IPS-15b (cell line): ENCODE data around the gene ZDHHC3.

Experiments
- H3K27me3 ChIP-seq: one replicate; pipeline ENCODE4 v1.6.1; 2013; ENCODE audit warnings: low read length; ENCODE audit not compliant: control insufficient read depth, insufficient read depth
- H3K36me3 ChIP-seq: one replicate; pipeline ENCODE4 v1.6.1; 2013; ENCODE audit warnings: low read length; ENCODE audit not compliant: control insufficient read depth, insufficient read depth
- H3K4me1 ChIP-seq: one replicate; pipeline ENCODE4 v1.6.1; 2013; ENCODE audit warnings: mild to moderate bottlenecking, low read length; ENCODE audit not compliant: control insufficient read depth, insufficient read depth
- H3K4me3 ChIP-seq: one replicate; pipeline ENCODE4 v1.5.1; 2013; ENCODE audit warnings: low read depth, low read length
- H3K9ac ChIP-seq: one replicate; pipeline ENCODE4 v1.6.1; 2013; ENCODE audit warnings: low read depth, mild to moderate bottlenecking, low read length
- H3K9me3 ChIP-seq: one replicate; pipeline ENCODE4 v1.6.1; 2013; ENCODE audit warnings: mild to moderate bottlenecking, low read length; ENCODE audit not compliant: control insufficient read depth, insufficient read depth

ZDHHC3 gene

GRCh38 chr3:45008117-45008516 lies 32.1 kb upstream of the ZDHHC3 start:
- peaks cover 51% of the 10 kb centered on the region for H3K36me3 ChIP-seq

GRCh38 chr3:45007091-45007490 lies 31.1 kb upstream of the ZDHHC3 start:
- H3K4me1 ChIP-seq = no peaks in the 10 kb centered on the region
- peaks cover 48% of the 10 kb centered on the region for H3K36me3 ChIP-seq
- H3K9me3 ChIP-seq = no peaks in the 10 kb centered on the region
- H3K4me3 ChIP-seq = no peak overlapping the region
- H3K9ac ChIP-seq = no peak overlapping the region
- H3K27me3 ChIP-seq = no peaks in the 10 kb centered on the region

More at GRCh38 chr3:45008117-45008516, 32.1 kb upstream of the ZDHHC3 start:
- no peak overlapping the region for H3K9ac ChIP-seq
- H3K4me1 ChIP-seq = no peaks in the 10 kb centered on the region
- H3K9me3 ChIP-seq = no peaks in the 10 kb centered on the region
- H3K27me3 ChIP-seq = no peaks in the 10 kb centered on the region
- no peak overlapping the region for H3K4me3 ChIP-seq

- peaks cover 42% of the 10 kb centered on the region for H3K36me3 ChIP-seq
Measured at GRCh38 chr3:45003859-45004258, 27.9 kb upstream of the ZDHHC3 start.

GRCh38 chr3:45003406-45003805 lies 27.4 kb upstream of the ZDHHC3 start:
- H3K4me1 ChIP-seq = no peaks in the 10 kb centered on the region
- no peak overlapping the region for H3K4me3 ChIP-seq
- no peaks in the 10 kb centered on the region for H3K27me3 ChIP-seq
- H3K9ac ChIP-seq = no peak overlapping the region
- peaks cover 43% of the 10 kb centered on the region for H3K36me3 ChIP-seq
- no peaks in the 10 kb centered on the region for H3K9me3 ChIP-seq

More at GRCh38 chr3:45003859-45004258, 27.9 kb upstream of the ZDHHC3 start:
- H3K27me3 ChIP-seq = no peaks in the 10 kb centered on the region
- no peaks in the 10 kb centered on the region for H3K4me1 ChIP-seq
- no peak overlapping the region for H3K9ac ChIP-seq
- no peak overlapping the region for H3K4me3 ChIP-seq
- no peaks in the 10 kb centered on the region for H3K9me3 ChIP-seq

GRCh38 chr3:45002720-45003119 lies 26.7 kb upstream of the ZDHHC3 start:
- Histone ChIP-seq H3K4me1 (no peaks in the 10 kb centered on the region), H3K4me3 (no peak overlapping the region), H3K9ac (no peak overlapping the region), H3K36me3 (peaks cover 40% of the 10 kb centered on the region), H3K9me3 (no peaks in the 10 kb centered on the region), H3K27me3 (no peaks in the 10 kb centered on the region)

- Histone ChIP-seq H3K4me3 (no peak overlapping the region), H3K36me3 (peaks cover 36% of the 10 kb centered on the region)
Measured at GRCh38 chr3:45002139-45002660, 26.2 kb upstream of the ZDHHC3 start.

GRCh38 chr3:45001738-45002137 lies 25.8 kb upstream of the ZDHHC3 start:
- Histone ChIP-seq H3K4me1 (no peaks in the 10 kb centered on the region), H3K36me3 (peaks cover 31% of the 10 kb centered on the region), H3K27me3 (no peaks in the 10 kb centered on the region), H3K4me3 (no peak overlapping the region), H3K9me3 (no peaks in the 10 kb centered on the region), H3K9ac (no peak overlapping the region)

More at GRCh38 chr3:45002139-45002660, 26.2 kb upstream of the ZDHHC3 start:
- no peaks in the 10 kb centered on the region for H3K4me1 ChIP-seq
- H3K9me3 ChIP-seq = no peaks in the 10 kb centered on the region
- H3K27me3 ChIP-seq = no peaks in the 10 kb centered on the region
- no peak overlapping the region for H3K9ac ChIP-seq

- Histone ChIP-seq H3K36me3 (peaks cover 31% of the 10 kb centered on the region), H3K4me3 (no peak overlapping the region), H3K4me1 (no peaks in the 10 kb centered on the region), H3K9me3 (no peaks in the 10 kb centered on the region), H3K9ac (no peak overlapping the region), H3K27me3 (no peaks in the 10 kb centered on the region)
Measured at GRCh38 chr3:45000823-45001222, 24.8 kb upstream of the ZDHHC3 start.

- Histone ChIP-seq H3K36me3 (peaks cover 25% of the 10 kb centered on the region), H3K9me3 (no peaks in the 10 kb centered on the region), H3K4me1 (no peaks in the 10 kb centered on the region), H3K4me3 (no peak overlapping the region), H3K27me3 (no peaks in the 10 kb centered on the region), H3K9ac (no peak overlapping the region)
Measured at GRCh38 chr3:44999782-45000181, 23.8 kb upstream of the ZDHHC3 start.

- Histone ChIP-seq H3K9me3 (no peaks in the 10 kb centered on the region), H3K4me3 (no peak overlapping the region), H3K27me3 (no peaks in the 10 kb centered on the region), H3K4me1 (peaks cover 22% of the 10 kb centered on the region), H3K9ac (no peak overlapping the region), H3K36me3 (peaks cover 13% of the 10 kb centered on the region)
Measured at GRCh38 chr3:44996556-44996969, 20.6 kb upstream of the ZDHHC3 start.

- Histone ChIP-seq H3K27me3 (no peaks in the 10 kb centered on the region), H3K36me3 (peaks cover 18% of the 10 kb centered on the region), H3K9ac (no peak overlapping the region), H3K4me1 (peaks cover 22% of the 10 kb centered on the region), H3K4me3 (no peak overlapping the region), H3K9me3 (no peaks in the 10 kb centered on the region)
Measured at GRCh38 chr3:44995142-44995770, 19.3 kb upstream of the ZDHHC3 start.

GRCh38 chr3:44993471-44994205 lies 17.7 kb upstream of the ZDHHC3 start:
- H3K4me1 ChIP-seq = peaks cover 27% of the 10 kb centered on the region
- peaks cover 13% of the 10 kb centered on the region for H3K36me3 ChIP-seq
- no peaks in the 10 kb centered on the region for H3K27me3 ChIP-seq
- H3K4me3 ChIP-seq = no peak overlapping the region
- no peak overlapping the region for H3K9ac ChIP-seq
- H3K9me3 ChIP-seq = no peaks in the 10 kb centered on the region
